ENCODE results near the gene SHMT1. TPM values are rescaled to one million over a fixed set of nuclear protein-coding genes. Genes with fewer than 3 reads are reported as not detected.
A peak's percentile ranks its signal among the peaks of the same experiment; 100 is the strongest.

SHMT1 gene
- total RNA-seq, 1 donor from 2014 or later: 30.5 TPM

DNA sequence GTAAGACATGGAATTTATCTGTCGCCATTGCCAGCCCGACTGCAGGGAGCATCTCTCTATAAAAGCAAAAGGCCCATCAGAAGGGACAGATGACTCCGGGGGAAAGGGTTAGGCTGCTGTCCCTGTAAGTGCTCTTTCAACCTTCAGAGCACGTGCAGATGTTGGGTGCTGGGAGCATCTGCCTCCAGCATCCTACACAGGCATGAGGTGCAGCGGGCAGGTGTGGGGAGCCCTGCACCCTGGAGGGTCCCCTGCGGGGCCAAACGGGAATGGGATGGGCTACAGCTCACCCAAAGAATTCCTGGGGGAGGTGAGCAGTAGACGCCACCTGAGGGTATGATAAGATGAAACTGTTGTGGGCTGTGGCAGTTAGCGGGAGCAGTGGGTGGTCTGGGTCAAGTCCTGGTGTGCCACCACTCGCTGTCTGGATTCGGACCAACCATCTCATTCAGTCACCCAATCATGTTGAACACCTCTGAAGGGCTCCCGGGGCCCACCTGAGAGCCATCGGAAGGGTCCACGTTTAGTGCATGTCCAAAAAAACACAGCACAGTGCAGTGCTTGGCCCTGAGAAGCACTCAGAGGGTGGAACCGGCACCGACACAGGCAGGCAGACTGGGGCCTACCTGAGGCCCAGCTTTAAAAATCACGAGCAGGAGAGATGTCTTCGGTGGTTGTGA, 44.4 kb downstream of the SHMT1 start:
- Mint-ChIP-seq H3K27me3 (no peaks in the 10 kb centered on the region), H3K36me3 (peaks cover 13% of the 10 kb centered on the region), H3K4me1 (ENCODE audit: unreplicated experiment) (peaks cover 36% of the 10 kb centered on the region), H3K4me3 (peak overlapping the region; percentile 74), H3K27ac (no peak overlapping the region), H3K9me3 (no peaks in the 10 kb centered on the region)
- TF ChIP-seq, protein P1, sequence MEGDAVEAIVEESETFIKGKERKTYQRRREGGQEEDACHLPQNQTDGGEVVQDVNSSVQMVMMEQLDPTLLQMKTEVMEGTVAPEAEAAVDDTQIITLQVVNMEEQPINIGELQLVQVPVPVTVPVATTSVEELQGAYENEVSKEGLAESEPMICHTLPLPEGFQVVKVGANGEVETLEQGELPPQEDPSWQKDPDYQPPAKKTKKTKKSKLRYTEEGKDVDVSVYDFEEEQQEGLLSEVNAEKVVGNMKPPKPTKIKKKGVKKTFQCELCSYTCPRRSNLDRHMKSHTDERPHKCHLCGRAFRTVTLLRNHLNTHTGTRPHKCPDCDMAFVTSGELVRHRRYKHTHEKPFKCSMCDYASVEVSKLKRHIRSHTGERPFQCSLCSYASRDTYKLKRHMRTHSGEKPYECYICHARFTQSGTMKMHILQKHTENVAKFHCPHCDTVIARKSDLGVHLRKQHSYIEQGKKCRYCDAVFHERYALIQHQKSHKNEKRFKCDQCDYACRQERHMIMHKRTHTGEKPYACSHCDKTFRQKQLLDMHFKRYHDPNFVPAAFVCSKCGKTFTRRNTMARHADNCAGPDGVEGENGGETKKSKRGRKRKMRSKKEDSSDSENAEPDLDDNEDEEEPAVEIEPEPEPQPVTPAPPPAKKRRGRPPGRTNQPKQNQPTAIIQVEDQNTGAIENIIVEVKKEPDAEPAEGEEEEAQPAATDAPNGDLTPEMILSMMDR (conservative IDR thresholded peaks at IDR 0.05): no peak
- no peak for DNase-seq (ENCODE audit: extremely low spot score, unreplicated experiment)

DNA sequence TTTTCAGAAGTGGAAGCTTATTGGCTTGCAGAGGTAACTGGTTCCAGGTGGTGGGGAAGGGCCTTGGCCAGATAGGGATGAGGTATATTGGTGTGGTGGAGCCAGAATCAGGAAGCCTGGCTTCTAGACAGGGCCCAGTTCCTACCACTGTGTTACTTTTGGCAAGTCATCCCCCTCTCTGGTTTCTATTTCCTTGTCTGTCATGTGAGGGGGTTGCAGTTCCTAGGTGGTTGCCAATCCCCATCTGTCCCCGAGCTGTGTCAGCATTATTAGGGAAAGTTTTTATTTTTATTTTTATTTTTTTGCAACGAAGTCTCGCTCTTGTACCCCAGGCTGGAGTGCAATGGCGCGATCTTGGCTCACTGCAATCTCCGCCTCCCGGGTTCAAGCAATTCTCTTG, 45.2 kb downstream of the SHMT1 start:
- peak overlapping the region; percentile 82 for H3K27ac Mint-ChIP-seq
- peak overlapping the region; percentile 70 for H3K4me3 Mint-ChIP-seq
- peaks cover 44% of the 10 kb centered on the region for H3K4me1 Mint-ChIP-seq (ENCODE audit: unreplicated experiment)
- TF ChIP-seq, protein P1 (conservative IDR thresholded peaks at IDR 0.05): no peak
- DNase-seq (ENCODE audit: extremely low spot score, unreplicated experiment): no peak
- no peaks in the 10 kb centered on the region for H3K27me3 Mint-ChIP-seq
- H3K36me3 Mint-ChIP-seq: peaks cover 17% of the 10 kb centered on the region
- no peaks in the 10 kb centered on the region for H3K9me3 Mint-ChIP-seq

DNA sequence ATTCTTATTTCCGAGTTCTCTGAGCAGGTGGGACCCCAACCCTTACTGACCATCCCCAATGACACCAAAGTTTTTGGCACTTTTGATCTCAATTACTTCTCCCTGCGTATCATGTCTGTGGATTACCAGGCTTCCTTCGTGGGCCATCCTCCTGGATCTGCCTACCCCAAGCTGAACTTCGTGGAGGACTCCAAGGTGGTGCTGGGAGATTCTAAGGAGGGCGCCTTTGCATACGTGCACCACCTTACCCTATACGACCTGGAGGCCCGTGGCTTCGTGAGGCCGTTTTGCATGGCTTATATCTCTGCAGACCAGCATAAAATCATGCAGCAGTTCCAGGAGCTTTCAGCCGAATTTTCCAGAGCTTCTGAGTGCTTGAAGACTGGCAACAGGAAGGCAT, 47.4 kb downstream of the SHMT1 start:
- DNase-seq (ENCODE audit: extremely low spot score, unreplicated experiment): no peak
- TF ChIP-seq, protein P1 (conservative IDR thresholded peaks at IDR 0.05): no peak
- Mint-ChIP-seq H3K4me1 (ENCODE audit: unreplicated experiment) (peaks cover 46% of the 10 kb centered on the region), H3K9me3 (no peaks in the 10 kb centered on the region), H3K27ac (peak overlapping the region; percentile 99), H3K27me3 (no peaks in the 10 kb centered on the region), H3K36me3 (peaks cover 24% of the 10 kb centered on the region), H3K4me3 (peak overlapping the region; percentile 99)

DNA sequence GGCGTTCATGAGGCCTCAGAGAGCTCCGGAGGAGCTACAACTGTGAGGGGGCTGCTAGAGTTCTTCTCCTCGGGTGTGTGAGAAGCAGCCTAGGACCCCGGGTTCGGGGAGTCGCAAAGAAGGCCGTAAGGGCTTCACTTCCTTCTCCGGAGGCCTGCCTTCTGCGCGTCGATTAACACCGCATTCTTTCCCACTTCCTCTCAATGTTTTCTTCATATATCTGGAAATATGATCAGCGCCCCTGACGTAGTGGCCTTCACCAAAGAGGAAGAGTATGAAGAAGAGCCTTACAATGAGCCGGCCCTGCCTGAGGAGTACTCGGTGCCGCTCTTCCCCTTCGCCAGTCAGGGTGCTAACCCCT, 47.8 kb downstream of the SHMT1 start:
- Mint-ChIP-seq H3K27me3 (no peaks in the 10 kb centered on the region), H3K27ac (peak overlapping the region; percentile 99), H3K4me1 (ENCODE audit: unreplicated experiment) (peaks cover 46% of the 10 kb centered on the region), H3K9me3 (no peaks in the 10 kb centered on the region), H3K4me3 (peak overlapping the region; percentile 99), H3K36me3 (peaks cover 27% of the 10 kb centered on the region)
- DNase-seq (ENCODE audit: extremely low spot score, unreplicated experiment): no peak
- TF ChIP-seq, protein P1 (conservative IDR thresholded peaks at IDR 0.05): no peak

DNA sequence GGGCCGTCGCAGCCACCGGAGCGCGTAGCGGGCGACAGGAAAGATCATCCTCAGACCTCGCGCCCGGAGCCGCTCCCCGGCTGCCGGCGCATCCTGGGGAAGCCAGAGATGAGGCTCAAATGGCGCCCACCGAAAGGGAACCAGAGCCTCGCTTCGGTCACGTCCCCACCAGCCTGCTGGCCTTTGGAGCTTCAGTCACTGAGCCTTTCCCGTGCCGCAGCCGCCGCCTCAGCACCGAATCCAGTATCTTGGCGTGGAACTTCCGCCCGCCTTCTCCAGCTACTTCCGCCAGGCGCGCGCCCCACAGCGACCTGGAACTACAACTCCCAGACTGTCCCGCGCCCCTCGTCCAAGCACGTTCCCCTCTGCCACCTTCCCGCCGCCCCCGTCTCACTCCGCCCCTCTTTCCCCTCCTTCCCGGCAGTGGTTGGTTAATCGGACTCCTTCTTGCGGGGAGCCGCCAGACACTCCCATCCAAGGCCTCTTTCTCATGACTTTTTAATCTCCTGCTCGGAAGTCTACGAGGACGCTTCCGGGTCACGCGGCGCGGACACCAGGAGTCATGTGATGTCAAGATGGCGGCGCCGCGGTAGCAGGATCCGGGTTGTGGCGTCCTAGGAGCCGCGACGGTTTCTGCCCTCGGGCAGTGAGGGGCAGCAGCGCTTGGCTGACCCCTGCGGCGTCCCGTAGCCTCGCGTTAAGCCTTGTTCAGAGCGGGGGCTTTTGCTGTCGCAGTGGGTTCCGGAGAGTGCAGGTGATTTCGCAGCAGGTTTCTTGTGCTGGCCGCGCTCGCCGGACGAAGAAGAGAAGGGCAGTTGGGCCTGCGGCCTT, 48.4 kb downstream of the SHMT1 start, which contains the start of the genes SMCR8 and TOP3A:
Gene SMCR8, plus strand, starts transcription at position 563 of the 831 bp plus-strand sequence. CDS start 497 bp downstream, outside the sequence.
Gene TOP3A, minus strand, starts transcription at position 264 of the 831 bp plus-strand sequence. Its CDS starts 216 bp downstream, at position 48.
- H3K4me3 Mint-ChIP-seq: peak within 1 kb of the TSS; percentile 99
- TF ChIP-seq, protein P1 (conservative IDR thresholded peaks at IDR 0.05): no peak
- no peaks in the 10 kb centered on the region for H3K27me3 Mint-ChIP-seq
- no peaks in the 10 kb centered on the region for H3K9me3 Mint-ChIP-seq
- peaks cover 41% of the 10 kb centered on the region for H3K4me1 Mint-ChIP-seq (ENCODE audit: unreplicated experiment)
- peak within 1 kb of the TSS; percentile 99 for H3K27ac Mint-ChIP-seq
- H3K36me3 Mint-ChIP-seq: peaks cover 31% of the 10 kb centered on the region
- DNase-seq (ENCODE audit: extremely low spot score, unreplicated experiment): peak; percentile 97
